ENCODE results near the gene LAMA3.

- TF ChIP-seq CTCF (IDR thresholded peaks at IDR 0.05) (no peak), POLR2A (IDR thresholded peaks at IDR 0.05) (no peak)
These were observed 293.9 kb downstream of the LAMA3 start for GRCh38 chr18:23983112-23983511.
